Motor neuron (in vitro differentiated cells): Measurements from ENCODE around the gene KY. TPM values are rescaled to one million over a fixed set of nuclear protein-coding genes. Genes with fewer than 3 reads are reported as not detected.

Source experiments
- ATAC-seq, 8 experiments: fragments of 200-7000 bp; cut with Tn5 transposase; replicated peaks in 6 of 8; 2 replicates each; pipeline ENCODE4 v1.8.0; 2021; ENCODE audit warnings: mild to moderate bottlenecking in 8 of 8, moderate library complexity in 8 of 8
- H3K27ac ChIP-seq, 2 donors: fragments of 250-450 bp; sonication (Bioruptor Pico); 2 replicates each; pipeline ENCODE4 v1.9.0; 2021; ENCODE audit warnings: antibody characterized with exemption in 2 of 2, mild to moderate bottlenecking in 2 of 2, moderate library complexity in 1 of 2
- H3K4me1 ChIP-seq, 2 donors: fragments of 250-450 bp; sonication (Bioruptor Pico); replicated peaks in 1 of 2; 2 replicates each; pipeline ENCODE4 v1.6.1; 2021; ENCODE audit warnings: antibody characterized with exemption in 2 of 2, mild to moderate bottlenecking in 2 of 2, moderate library complexity in 1 of 2
- H3K4me3 ChIP-seq, 5 donors: fragments of 250-450 bp; sonication (Bioruptor Pico); 2 replicates each; pipeline ENCODE4 v1.9.0; 2021; ENCODE audit warnings: antibody characterized with exemption in 5 of 5, mild to moderate bottlenecking in 5 of 5, moderate library complexity in 4 of 5
- WGBS, 10 experiments: fragments of 450-650 bp; shearing (Covaris generic); methylation state at CpG; one replicate each; pipeline ENCODE4 v1.0.0; 2022; 5-methylcytosine and 5-hydroxymethylcytosine counted together
- in situ Hi-C, 9 experiments: fragments of 400-800 bp; cut with MboI; loops; one replicate each; pipeline ENCODE4 v1.15.0; 2021; ENCODE audit warnings: low sequenced_read_pairs in 9 of 9, low pct_unique_long_range_greater_than_20kb in 2 of 9; ENCODE audit not compliant: unreplicated experiment in 9 of 9
- total RNA-seq, 8 experiments: library from RNA; unstranded; fragments of 300-600 nt; gene quantifications; 2 replicates each; pipeline versions ENCODE4 v1.2.3 to v1.2.4, GENCODE V29; 2022

KY gene
- total RNA-seq, 8 experiments from 2014 or later, result 0.17 to 1.4 (median 0.71) TPM; not detected in 1

DNA sequence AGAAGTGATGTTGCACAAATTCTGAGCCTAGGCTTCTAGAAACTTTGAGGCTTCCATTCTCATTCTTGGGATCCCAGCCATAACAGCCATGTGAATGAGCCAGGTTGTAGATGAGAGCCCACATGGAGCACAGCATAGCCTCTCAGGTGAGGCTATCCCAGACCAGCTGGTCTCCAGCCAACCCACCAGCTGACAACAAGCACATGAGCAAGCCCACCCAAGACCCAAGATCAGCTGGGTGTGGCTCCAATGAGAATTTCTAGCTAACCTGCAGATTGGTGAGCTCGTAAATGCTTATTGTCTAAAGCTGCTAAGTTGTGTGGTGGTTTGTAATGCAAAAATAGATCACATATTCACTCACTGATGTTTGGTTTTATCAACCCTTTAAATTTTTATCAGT is 14.4 kb downstream of the KY start:
- no peak for ATAC-seq
- 33 to 88% (median 83%) methylated on average over 1 of the region's 1 CpG; no CpG with 5 or more reads in 5 of the 10 experiments for WGBS, 10 experiments
- in situ Hi-C loops, result no loop called here
- H3K4me3 ChIP-seq, result no peak overlapping the region
- peaks cover 0 to 4% of the 10 kb centered on the region in 2 donors for H3K4me1 ChIP-seq
- no peak overlapping the region for H3K27ac ChIP-seq

DNA sequence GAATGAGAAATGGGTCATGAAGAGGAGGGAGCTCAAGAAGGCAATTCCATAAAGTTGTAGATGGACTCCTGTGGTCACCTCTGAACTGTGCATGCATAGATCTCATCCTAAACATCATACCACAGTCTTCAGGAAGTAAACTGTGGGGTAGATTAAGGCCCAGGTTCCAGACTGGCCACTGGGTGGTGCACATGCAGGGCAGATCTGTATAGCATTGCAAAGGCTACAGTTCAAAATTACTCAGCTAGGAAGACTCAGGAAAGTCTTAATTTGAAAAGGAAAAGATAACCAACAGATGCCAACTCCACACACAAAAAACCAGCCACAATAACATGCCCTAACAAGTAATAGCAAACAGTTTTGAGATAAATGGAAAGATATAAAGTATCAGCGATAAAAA is 20.3 kb downstream of the KY start:
- Histone ChIP-seq H3K4me1 (no peaks in the 10 kb centered on the region), H3K4me3 (no peak overlapping the region), H3K27ac (no peak overlapping the region)
- 83 to 100% (median 96%) methylated on average over 1 of the region's 1 CpG for WGBS, 10 experiments
- in situ Hi-C loops, result no loop called here
- peak in 2 of 8 experiments; percentile 21 to 29 for ATAC-seq

DNA sequence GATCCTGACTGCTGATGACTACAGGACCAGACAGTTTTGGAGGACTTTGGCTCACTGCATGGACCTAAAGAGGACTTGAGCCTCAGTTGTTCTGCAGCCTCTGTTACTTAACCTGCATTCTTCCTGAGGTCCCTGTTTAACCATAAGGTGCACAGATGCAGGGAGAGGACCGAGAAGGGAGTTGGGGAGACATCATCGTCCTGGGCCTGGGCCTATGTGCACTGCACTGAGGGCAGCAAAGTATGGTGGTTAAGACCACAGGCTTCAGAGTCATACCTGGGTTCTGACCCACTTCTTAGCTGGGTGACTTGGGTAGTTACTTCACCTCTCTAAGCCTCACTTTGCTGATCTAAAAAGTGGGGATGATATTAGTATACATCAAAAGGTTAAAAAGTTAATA is 21.9 kb downstream of the KY start:
- in situ Hi-C loops, result no loop called here
- H3K4me1 ChIP-seq, result no peaks in the 10 kb centered on the region
- 75 to 80% methylated on average over 1 to 2 of the region's 2 CpGs; no CpG with 5 or more reads in 8 of the 10 experiments for WGBS, 10 experiments
- ATAC-seq, result no peak
- no peak overlapping the region for H3K4me3 ChIP-seq
- no peak overlapping the region for H3K27ac ChIP-seq

DNA sequence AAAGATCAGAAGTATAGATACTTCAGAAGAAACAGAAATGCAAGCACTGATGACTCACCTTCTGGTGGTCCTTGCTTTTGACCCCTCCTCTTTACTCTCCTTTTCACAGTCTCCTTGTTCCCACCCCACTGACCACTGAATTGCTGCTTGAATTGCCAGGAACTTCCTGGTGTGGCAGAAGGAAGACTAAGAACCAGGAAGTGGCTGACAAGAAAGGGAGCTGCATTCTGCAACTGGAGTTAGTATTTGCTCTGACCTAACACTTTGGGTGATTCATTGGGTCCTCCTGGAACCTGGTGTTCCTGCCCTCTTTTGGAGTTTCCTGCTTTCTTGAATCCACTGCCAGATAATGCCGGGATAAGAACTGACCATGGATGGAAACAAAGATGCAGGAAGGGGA is 23.0 kb downstream of the KY start:
- H3K4me3 ChIP-seq, result no peak overlapping the region
- H3K4me1 ChIP-seq, result no peaks in the 10 kb centered on the region
- ATAC-seq, result peak in 1 of 8 experiments; percentile 37
- WGBS, 10 experiments, result 86 to 100% (median 100%) methylated on average over 1 of the region's 1 CpG; no CpG with 5 or more reads in 5 of the 10 experiments
- in situ Hi-C loops, result no loop called here
- no peak overlapping the region for H3K27ac ChIP-seq

DNA sequence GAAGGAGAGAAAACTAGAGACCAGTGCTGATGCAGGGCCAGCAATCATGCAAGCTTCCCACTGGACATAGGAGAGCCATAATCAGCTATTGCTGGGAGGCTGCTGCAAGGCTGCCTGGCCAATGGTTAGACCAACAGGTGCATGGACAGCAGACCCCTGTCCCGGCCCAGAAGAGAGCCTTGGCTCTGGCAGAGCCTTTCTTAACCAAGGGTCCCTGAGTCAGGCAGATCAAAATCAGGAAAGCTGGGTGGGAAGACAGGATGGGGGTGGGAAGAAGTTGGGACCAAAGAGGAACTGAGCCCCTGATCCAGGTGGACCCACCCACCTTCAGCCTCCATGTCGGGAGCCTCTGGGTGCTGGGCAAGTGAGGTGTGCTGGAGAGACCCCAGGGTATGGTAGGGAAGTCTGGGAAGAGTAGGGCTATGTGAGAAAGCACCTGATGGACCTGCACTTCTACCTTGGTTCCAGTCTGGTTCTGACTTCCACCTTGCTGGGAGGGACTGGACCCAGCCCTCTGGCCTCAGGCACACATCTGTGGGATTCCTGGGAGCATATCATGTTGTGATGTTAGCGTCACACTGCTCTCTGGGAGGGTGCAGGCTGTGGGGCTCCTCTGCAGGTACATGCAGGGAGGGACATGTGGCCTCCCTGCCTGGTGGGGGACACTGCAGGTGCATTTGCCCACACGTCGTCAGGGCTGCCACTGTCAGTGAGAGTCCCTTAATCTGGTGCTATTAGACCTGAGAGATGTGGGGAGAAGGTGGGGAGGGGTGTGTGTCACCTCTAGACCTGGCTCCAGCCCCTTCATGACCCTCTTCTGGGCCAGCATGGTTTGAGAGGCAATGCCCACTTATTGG is 24.7 kb downstream of the KY start:
- 17 to 100% (median 50%) methylated on average over 1 to 3 of the region's 5 CpGs; no CpG with 5 or more reads in 6 of the 10 experiments for WGBS, 10 experiments
- ATAC-seq, result no peak
- no peak overlapping the region for H3K4me3 ChIP-seq
- H3K27ac ChIP-seq, result no peak overlapping the region
- in situ Hi-C loops, result no loop called here
- H3K4me1 ChIP-seq, result no peaks in the 10 kb centered on the region

DNA sequence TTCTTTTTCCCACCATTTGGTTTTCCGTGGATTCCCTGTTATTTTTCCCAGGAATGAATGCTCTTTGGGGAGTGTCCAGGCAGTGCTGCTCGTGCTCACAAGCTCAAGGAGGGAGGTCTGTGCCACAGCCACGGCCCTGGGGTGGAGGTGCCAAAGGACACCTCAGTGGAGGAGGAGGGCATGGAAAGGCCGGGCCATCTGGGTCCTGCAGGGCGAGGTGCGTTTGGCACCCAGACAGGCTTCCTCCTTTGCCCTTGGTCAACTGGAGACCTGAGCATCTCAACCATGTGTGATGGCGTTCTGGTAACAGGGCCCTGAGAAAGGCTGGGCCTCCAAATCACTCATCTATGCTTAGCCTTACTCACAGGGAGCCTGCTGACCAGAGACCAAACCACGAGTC is 25.4 kb downstream of the KY start:
- H3K27ac ChIP-seq, result no peak overlapping the region
- in situ Hi-C loops, result no loop called here
- no peak for ATAC-seq
- H3K4me1 ChIP-seq, result no peaks in the 10 kb centered on the region
- no peak overlapping the region for H3K4me3 ChIP-seq
- WGBS, 10 experiments, result 22 to 100% (median 56%) methylated on average over 1 to 6 of the region's 8 CpGs; no CpG with 5 or more reads in 4 of the 10 experiments

DNA sequence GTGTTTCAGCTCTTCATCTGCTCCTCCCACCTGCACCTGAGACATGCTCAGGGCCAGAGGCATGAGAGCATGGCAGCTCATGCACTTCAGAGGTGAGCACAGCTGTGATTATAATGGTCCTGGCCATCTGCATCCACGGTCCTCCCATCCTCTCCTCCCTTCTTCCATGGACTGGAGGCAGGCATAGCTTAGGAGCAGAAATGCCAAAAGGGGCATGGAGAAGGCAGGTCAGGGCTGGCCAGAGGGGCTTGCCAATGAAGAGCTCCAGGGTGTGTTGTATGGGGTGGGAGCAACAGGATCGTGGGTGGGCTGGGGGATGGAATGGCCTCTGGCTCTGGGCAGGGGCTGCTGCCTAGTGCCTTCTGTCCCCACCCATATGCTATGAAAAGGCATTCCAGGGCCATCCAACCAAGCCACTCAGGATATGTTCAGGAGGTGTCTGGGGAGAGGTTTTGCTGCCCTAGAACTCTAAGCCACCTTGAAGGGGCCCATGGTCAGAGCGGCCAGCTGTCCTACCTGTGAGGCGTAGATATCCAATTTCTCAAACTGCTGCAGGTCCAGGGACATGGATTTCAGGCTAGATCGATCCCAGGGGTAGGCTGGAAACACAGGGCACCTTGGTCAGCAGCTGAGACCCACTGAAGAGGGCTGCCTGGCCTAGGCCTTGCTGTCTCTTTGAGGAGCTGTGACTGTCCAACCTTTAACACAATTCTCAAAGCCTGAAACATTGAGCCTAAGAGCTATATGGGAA is 26.1 kb downstream of the KY start:
- WGBS, 10 experiments, result 40 to 90% (median 80%) methylated on average over 1 to 2 of the region's 5 CpGs; no CpG with 5 or more reads in 4 of the 10 experiments
- Histone ChIP-seq H3K27ac (no peak overlapping the region), H3K4me3 (no peak overlapping the region), H3K4me1 (no peaks in the 10 kb centered on the region)
- in situ Hi-C loops, result loop anchor here in 1 of 9 experiments (25.0 kb wide), 1 partner anchor 1263 kb away; no protein-coding TSS in a partner anchor
- ATAC-seq, result no peak

DNA sequence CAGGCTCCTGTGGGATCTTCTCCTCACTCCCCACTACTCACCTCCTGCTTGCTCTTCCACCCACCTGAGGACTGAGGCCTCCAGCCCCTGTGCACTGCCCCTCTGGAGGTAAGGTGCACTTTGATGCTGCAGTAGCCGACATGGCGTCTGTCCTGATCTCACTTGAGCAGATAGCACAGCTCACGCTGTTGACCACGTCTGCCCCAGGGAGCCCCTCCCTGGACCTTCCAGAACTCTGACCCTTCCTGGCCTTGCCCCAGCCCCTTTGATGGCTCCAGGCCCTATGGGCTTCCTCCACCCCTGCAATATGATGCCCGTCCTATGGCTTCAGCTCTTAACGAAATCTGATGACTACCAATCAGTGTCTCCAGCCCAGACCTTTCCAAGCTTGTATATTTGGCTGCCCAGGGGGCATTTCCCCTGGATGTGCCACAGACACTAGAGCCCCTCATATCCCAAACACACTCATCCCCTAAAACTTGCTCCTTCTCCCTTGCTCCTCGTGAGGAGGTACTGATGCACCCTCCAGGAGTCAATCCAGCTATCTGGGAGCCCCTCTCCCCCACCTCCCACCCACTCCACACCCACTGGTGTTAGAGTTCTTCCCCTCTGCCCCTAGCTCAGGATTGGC is 27.1 kb downstream of the KY start:
- in situ Hi-C loops, result loop anchor here in 1 of 9 experiments (25.0 kb wide), 1 partner anchor 1264 kb away; no protein-coding TSS in a partner anchor
- H3K4me1 ChIP-seq, result peaks cover 7 to 8% of the 10 kb centered on the region in 2 donors
- no CpG with 5 or more reads among the region's 7 CpGs for WGBS, 10 experiments
- no peak for ATAC-seq
- no peak overlapping the region for H3K4me3 ChIP-seq
- no peak overlapping the region for H3K27ac ChIP-seq

DNA sequence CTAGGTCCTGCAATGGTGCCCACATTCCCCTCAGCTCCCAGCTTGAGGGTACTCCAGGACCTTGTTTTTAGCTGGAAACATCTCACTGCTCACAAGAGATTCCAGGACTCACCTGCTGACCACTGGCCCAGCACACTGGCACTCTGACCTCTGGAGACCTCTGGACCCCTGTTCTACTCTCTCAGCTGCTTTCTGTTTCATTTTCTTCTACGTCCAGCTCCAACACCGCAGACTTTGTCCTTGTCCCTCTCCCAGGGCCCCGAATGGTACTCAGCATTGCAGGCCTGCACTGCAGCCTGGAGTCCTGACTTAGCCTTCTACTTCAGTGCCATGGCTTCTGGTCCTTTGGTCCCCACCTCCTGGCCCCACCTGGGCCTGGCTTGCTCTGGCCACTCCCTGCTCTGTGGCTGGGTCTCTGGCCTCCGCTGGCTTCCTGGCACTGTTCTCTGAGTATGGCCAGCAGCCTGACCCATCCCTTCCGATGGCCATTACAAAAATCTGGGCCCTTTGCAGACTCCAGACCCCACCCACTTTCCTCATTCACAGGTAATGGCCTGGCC is 27.9 kb downstream of the KY start:
- Histone ChIP-seq H3K4me3 (no peak overlapping the region), H3K4me1 (peaks cover 14 to 17% of the 10 kb centered on the region in 2 donors), H3K27ac (no peak overlapping the region)
- 67 to 100% (median 73%) methylated on average over 1 to 5 of the region's 5 CpGs; no CpG with 5 or more reads in 5 of the 10 experiments for WGBS, 10 experiments
- no peak for ATAC-seq
- in situ Hi-C loops, result loop anchor here in 1 of 9 experiments (25.0 kb wide), 1 partner anchor 1264 kb away; no protein-coding TSS in a partner anchor

DNA sequence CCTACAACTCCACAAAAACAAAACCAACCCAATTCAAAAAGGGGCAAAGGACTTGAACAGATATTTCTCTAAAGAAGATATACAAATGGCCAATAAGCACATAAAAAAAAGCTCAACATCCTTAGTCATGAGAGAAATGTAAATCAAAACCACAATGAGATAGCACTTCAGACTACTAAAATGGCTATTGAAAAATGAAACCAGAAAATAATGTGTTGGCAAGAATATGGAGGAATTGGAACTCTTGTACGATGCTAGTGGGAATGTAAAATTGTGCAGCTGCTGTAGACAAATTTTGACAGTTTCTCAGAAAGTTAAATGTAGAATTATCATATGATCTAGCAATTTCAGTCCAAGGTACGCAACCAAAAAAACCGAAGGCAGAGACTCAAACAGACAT is 29.0 kb downstream of the KY start:
- in situ Hi-C loops, result loop anchor here in 1 of 9 experiments (25.0 kb wide), 1 partner anchor 1265 kb away; no protein-coding TSS in a partner anchor
- ATAC-seq, result peak in 2 of 8 experiments; percentile 70 to 71
- Histone ChIP-seq H3K4me1 (peaks cover 18 to 25% of the 10 kb centered on the region in 2 donors), H3K27ac (no peak overlapping the region), H3K4me3 (no peak overlapping the region)
- 0 to 100% (median 86%) methylated on average over 1 to 3 of the region's 3 CpGs; no CpG with 5 or more reads in 1 of the 10 experiments for WGBS, 10 experiments

DNA sequence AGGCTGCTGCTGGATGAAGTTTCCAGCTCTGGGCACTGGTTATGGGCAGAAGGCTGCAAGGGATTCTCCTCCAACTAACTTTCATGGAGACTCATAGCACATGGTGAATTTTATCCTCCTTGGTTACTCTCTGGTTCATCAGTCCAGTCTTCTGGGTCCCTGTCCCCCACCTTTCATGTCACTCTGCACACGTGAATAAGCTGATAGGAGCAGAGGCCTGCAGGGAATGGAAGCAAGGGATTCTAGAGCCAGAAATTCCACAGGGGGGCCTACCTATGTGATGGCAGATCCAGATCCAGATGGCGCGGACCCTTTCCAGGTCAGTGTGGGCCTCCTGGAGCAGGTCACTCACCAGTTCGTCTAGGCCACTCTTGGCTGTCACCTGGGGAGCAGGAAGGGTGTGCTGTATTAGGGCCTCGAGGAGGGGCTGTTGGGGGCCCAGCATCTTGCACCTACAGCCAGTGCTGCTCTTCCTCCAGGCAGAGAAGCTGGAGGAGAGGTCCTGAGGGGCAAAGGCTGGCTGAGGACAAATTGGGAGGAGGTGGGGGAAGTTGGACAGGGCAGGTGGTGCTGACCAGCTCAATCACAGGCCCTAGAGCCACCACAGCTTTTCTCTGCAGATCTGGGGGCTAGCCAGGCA is 30.2 kb downstream of the KY start:
- H3K4me3 ChIP-seq, result no peak overlapping the region
- no peak for ATAC-seq
- peaks cover 18 to 25% of the 10 kb centered on the region in 2 donors for H3K4me1 ChIP-seq
- in situ Hi-C loops, result loop anchor here in 1 of 9 experiments (25.0 kb wide), 1 partner anchor 1267 kb away; no protein-coding TSS in a partner anchor
- 75 to 95% (median 87%) methylated on average over 2 to 4 of the region's 5 CpGs; no CpG with 5 or more reads in 4 of the 10 experiments for WGBS, 10 experiments
- H3K27ac ChIP-seq, result no peak overlapping the region

DNA sequence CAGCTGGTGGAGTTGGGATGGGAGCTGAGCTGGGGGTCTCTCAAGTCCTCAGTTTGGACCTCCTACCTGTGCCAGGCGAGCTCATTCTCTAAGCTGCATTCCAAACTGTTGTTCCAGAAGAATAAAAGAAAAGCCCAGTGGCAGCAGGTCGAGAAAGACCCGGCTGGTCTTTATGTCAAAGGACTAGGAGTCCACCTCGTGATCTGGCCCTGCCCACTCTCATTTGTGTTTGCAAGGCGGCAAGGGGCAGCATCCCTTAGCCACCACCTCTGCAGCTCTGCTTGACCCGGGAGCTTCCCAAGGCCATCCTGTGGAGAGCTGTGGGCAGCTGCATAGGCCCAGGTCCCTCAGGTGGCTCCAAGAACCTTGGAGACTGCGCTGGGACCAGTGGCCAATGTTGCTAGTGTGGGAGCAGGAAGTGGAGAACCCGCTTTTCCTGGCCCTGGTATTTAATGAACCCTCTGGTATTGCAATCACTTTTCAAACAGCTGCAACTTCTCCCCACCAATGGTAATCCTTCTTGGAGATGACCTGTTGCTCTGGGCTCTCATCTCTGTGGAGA is 30.9 kb downstream of the KY start:
- Histone ChIP-seq H3K4me1 (peaks cover 18 to 25% of the 10 kb centered on the region in 2 donors), H3K4me3 (no peak overlapping the region), H3K27ac (no peak overlapping the region)
- 51 to 100% (median 92%) methylated on average over 1 to 5 of the region's 8 CpGs; no CpG with 5 or more reads in 5 of the 10 experiments for WGBS, 10 experiments
- no peak for ATAC-seq
- in situ Hi-C loops, result loop anchor here in 1 of 9 experiments (25.0 kb wide), 1 partner anchor 1267 kb away; no protein-coding TSS in a partner anchor
